HUES64 (cell line): ENCODE results near the gene SCNN1A.
A peak's percentile ranks its signal among the peaks of the same experiment; 100 is the strongest.

ENCODE experiments used
- H3K27ac ChIP-seq: 2 replicates; pipeline ENCODE4 v1.7.0; 2013; ENCODE audit warnings: low read depth, low read length, inconsistent platforms
- H3K27me3 ChIP-seq: 2 replicates; pipeline ENCODE4 v1.6.1; 2013; ENCODE audit warnings: mild to moderate bottlenecking, low read length; ENCODE audit not compliant: insufficient read depth
- H3K36me3 ChIP-seq: 2 replicates; pipeline ENCODE4 v1.6.1; 2013; ENCODE audit warnings: mild to moderate bottlenecking, low read length; ENCODE audit not compliant: insufficient read depth
- H3K4me1 ChIP-seq: 2 replicates; pipeline ENCODE4 v1.6.1; 2013; ENCODE audit warnings: mild to moderate bottlenecking, low read length, moderate library complexity; ENCODE audit not compliant: insufficient read depth
- H3K4me3 ChIP-seq: 2 replicates; pipeline ENCODE4 v1.5.1; 2013; ENCODE audit warnings: mild to moderate bottlenecking, low read length, moderate library complexity
- H3K9ac ChIP-seq: 2 replicates; pipeline ENCODE4 v1.6.1; 2013; ENCODE audit warnings: mild to moderate bottlenecking, low read depth, low read length
- H3K9me3 ChIP-seq: 2 replicates; pipeline ENCODE4 v1.6.1; 2013; ENCODE audit warnings: low read depth, low read length; ENCODE audit not compliant: insufficient read depth
- WGBS: fragments of 150-250, 120-280 bp; methylation state at CpG from one replicate; pipeline ENCODE4 v1.1.7; 2013; ENCODE audit warnings: missing lambda C conversion rate; 5-methylcytosine and 5-hydroxymethylcytosine counted together

Gene SCNN1A

GRCh38 chr12:6367065-6367968, 8.0 kb downstream of the SCNN1A start:
- no peak overlapping the region for H3K9ac ChIP-seq
- H3K27me3 ChIP-seq, result no peaks in the 10 kb centered on the region
- H3K4me3 ChIP-seq, result no peak overlapping the region
- peaks cover 27% of the 10 kb centered on the region for H3K4me1 ChIP-seq
- 0 out of 2 replicates have a peak overlapping the region, but pooled peaks have one; percentile 28 for H3K27ac ChIP-seq
- H3K36me3 ChIP-seq, result peaks cover 1% of the 10 kb centered on the region; the same call in 1 of the 2 replicates
- WGBS, result 82% methylated on average over 11 of the region's 11 CpGs
- H3K9me3 ChIP-seq, result no peaks in the 10 kb centered on the region

GRCh38 chr12:6364044-6364374, 11.4 kb downstream of the SCNN1A start:
- peaks cover 11% of the 10 kb centered on the region for H3K4me1 ChIP-seq
- no peaks in the 10 kb centered on the region for H3K27me3 ChIP-seq
- peaks cover 26% of the 10 kb centered on the region; the same call in 1 of the 2 replicates for H3K36me3 ChIP-seq
- WGBS, result 52% methylated on average over 15 of the region's 15 CpGs
- H3K9ac ChIP-seq, result peak overlapping the region; percentile 61
- peak overlapping the region; percentile 68 for H3K4me3 ChIP-seq
- no peaks in the 10 kb centered on the region for H3K9me3 ChIP-seq
- H3K27ac ChIP-seq, result peak overlapping the region; percentile 68; the same call in 1 of the 2 replicates

DNA sequence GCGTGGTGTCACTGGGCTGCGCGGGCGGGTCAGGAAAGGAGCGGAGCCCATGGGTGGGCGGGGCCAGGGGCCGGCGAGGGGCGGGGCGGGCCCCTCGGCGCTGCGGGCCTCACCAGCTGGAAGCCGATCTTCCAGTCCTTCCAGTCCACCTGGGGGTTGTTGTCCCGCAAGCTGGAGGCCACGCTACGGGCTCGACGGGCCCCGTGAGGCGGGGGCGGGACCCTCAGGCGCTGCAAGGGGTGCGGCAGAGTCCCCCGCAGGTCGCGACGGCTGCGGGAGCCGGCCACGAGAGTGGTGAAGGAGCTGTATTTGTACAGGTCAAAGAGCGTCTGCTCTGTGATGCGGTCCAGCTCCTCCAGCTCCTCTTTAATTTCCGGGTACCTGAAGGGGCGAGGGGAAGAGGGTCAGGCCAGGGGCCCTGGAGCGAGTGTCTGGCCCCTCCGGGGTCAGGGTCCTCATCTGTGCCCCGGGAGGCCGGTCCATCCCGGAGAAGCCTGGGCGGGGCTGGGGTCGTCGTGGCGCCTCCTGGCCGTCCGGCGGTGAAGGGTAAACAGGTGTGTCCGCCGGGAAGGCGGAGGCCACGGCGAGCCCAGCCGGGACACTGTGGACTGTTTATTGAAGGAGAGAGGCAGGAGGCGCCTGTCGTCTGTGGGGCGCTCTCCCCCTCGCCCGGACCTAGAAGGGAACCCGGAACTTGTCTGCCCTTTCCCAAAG, 11.9 kb downstream of the SCNN1A start:
- peaks cover 26% of the 10 kb centered on the region; the same call in 1 of the 2 replicates for H3K36me3 ChIP-seq
- WGBS, result 5% methylated on average over 59 of the region's 59 CpGs
- peaks cover 11% of the 10 kb centered on the region for H3K4me1 ChIP-seq
- H3K9ac ChIP-seq, result peak overlapping the region; percentile 61
- H3K9me3 ChIP-seq, result no peaks in the 10 kb centered on the region
- no peaks in the 10 kb centered on the region for H3K27me3 ChIP-seq
- peak overlapping the region; percentile 68; the same call in 1 of the 2 replicates for H3K27ac ChIP-seq
- peak overlapping the region; percentile 68 for H3K4me3 ChIP-seq

DNA sequence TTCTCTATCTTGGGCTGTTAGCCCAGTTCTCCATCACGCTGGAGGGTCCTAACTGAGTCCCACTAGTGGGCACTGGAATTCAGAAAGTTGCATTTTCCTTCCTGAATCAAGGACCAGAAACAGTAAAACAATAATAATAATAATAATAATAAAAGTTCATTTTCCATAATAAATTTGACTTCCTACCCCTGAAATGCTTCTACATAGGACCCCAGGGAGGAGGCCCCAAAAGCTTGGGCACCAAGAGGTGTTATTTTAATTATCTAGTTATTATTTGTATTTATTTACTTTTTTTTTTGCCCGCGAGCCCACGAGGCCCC, 12.4 kb downstream of the SCNN1A start:
- H3K27ac ChIP-seq, result no peak overlapping the region
- H3K4me1 ChIP-seq, result peaks cover 6% of the 10 kb centered on the region

GRCh38 chr12:6362403-6362802, 13.0 kb downstream of the SCNN1A start:
- Histone ChIP-seq H3K9ac (no peak overlapping the region), H3K36me3 (peaks cover 26% of the 10 kb centered on the region; the same call in 1 of the 2 replicates), H3K27me3 (no peaks in the 10 kb centered on the region), H3K9me3 (no peaks in the 10 kb centered on the region), H3K27ac (no peak overlapping the region), H3K4me3 (no peak overlapping the region), H3K4me1 (peaks cover 3% of the 10 kb centered on the region; the same call in 1 of the 2 replicates)
- WGBS, result 82% methylated on average over 3 of the region's 3 CpGs

More for the DNA sequence above, 12.4 kb downstream of the SCNN1A start:
- peaks cover 26% of the 10 kb centered on the region; the same call in 1 of the 2 replicates for H3K36me3 ChIP-seq
- no peaks in the 10 kb centered on the region for H3K9me3 ChIP-seq
- no peaks in the 10 kb centered on the region for H3K27me3 ChIP-seq
- peak overlapping the region; percentile 68; the same call in 1 of the 2 replicates for H3K4me3 ChIP-seq
- no peak overlapping the region for H3K9ac ChIP-seq
- 24% methylated on average over 4 of the region's 4 CpGs for WGBS

DNA sequence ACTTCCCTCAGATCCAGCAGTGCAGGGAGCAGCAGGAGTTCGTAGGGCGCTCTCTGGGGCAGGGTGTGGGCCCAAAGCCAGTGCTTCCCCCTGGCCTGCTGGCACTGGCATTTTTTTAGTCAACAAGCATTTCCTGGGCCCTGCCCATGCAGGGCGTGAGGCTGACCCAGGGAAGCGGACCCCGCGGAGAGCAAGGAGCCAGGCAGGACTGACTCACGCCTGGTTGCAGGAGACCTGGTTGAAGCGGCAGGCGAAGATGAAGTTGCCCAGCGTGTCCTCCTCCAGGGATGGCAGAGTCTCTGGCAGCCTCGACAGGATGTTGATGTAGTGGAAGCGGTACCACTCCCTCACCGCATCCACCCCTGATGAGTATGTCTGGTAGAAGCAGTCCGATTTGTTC, 13.5 kb downstream of the SCNN1A start:
- H3K9me3 ChIP-seq, result no peaks in the 10 kb centered on the region
- H3K27ac ChIP-seq, result no peak overlapping the region
- H3K4me3 ChIP-seq, result no peak overlapping the region
- H3K9ac ChIP-seq, result no peak overlapping the region
- no peaks in the 10 kb centered on the region for H3K27me3 ChIP-seq
- H3K4me1 ChIP-seq, result peaks cover 3% of the 10 kb centered on the region; the same call in 1 of the 2 replicates
- peaks cover 26% of the 10 kb centered on the region; the same call in 1 of the 2 replicates for H3K36me3 ChIP-seq
- 94% methylated on average over 14 of the region's 14 CpGs for WGBS

- WGBS, result 87% methylated on average over 10 of the region's 11 CpGs
- H3K27ac ChIP-seq, result no peak overlapping the region
- H3K9me3 ChIP-seq, result no peaks in the 10 kb centered on the region
- H3K9ac ChIP-seq, result no peak overlapping the region
- peaks cover 3% of the 10 kb centered on the region; the same call in 1 of the 2 replicates for H3K4me1 ChIP-seq
- H3K4me3 ChIP-seq, result no peak overlapping the region
- H3K27me3 ChIP-seq, result no peaks in the 10 kb centered on the region
- H3K36me3 ChIP-seq, result peaks cover 31% of the 10 kb centered on the region; the same call in 1 of the 2 replicates
These were observed 14.5 kb downstream of the SCNN1A start for GRCh38 chr12:6360578-6361490.

DNA sequence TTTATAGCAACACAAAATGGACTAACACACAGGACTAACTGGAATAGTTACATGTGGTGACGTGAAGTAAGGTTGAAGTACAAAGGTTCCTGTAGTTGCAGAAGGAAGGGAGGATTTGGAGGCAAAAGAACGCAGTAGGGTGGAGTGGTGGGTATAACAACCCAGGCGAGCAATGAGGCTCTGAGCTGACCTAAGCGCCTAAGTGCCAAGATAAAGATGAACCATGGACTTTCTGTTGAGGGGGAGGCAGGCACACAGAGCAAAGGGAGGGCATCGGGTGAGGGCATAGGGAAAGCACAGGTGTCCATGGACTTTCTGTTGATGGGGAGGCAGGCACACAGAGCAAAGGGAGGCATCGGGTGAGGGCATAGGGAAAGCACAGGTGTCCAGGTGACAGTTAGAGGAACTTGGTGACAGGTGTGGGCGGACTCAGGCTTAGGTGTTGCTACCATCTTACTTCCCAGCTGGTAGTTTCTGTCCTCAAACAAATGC, 15.2 kb downstream of the SCNN1A start:
- Histone ChIP-seq H3K27me3 (no peaks in the 10 kb centered on the region), H3K4me1 (peaks cover 3% of the 10 kb centered on the region; the same call in 1 of the 2 replicates), H3K36me3 (peaks cover 38% of the 10 kb centered on the region; the same call in 1 of the 2 replicates), H3K9ac (no peak overlapping the region), H3K4me3 (no peak overlapping the region), H3K27ac (no peak overlapping the region), H3K9me3 (no peaks in the 10 kb centered on the region)
- WGBS, result 90% methylated on average over 7 of the region's 7 CpGs

DNA sequence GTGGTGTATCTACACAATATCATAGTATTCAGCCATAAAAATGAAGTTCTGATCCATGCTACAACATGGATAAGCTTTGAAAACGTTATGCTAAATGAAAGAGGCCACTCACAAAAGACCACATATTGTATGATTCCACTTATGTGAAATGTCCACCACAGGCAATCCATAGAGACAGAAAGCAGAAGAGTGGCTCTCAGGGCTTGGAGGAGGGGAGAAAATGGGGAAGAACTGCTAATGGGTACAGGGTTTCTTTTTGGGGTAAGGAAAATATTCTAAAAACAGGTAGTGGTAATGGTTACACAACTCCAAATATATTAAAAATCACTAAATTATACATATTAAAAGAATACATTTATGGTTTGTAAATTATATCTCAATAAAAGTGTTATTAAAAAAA, 16.5 kb downstream of the SCNN1A start:
- Histone ChIP-seq H3K4me1 (peaks cover 3% of the 10 kb centered on the region; the same call in 1 of the 2 replicates), H3K9me3 (no peaks in the 10 kb centered on the region), H3K4me3 (no peak overlapping the region), H3K9ac (no peak overlapping the region), H3K27ac (no peak overlapping the region), H3K27me3 (no peaks in the 10 kb centered on the region), H3K36me3 (peaks cover 44% of the 10 kb centered on the region; the same call in 1 of the 2 replicates)
- WGBS, result 100% methylated on average over 1 of the region's 1 CpG

- Histone ChIP-seq H3K9ac (no peak overlapping the region), H3K4me3 (no peak overlapping the region), H3K27ac (no peak overlapping the region), H3K36me3 (peaks cover 46% of the 10 kb centered on the region; the same call in 1 of the 2 replicates), H3K27me3 (no peaks in the 10 kb centered on the region), H3K9me3 (no peaks in the 10 kb centered on the region), H3K4me1 (no peaks in the 10 kb centered on the region)
- WGBS, result 93% methylated on average over 5 of the region's 5 CpGs
These were observed 19.0 kb downstream of the SCNN1A start for GRCh38 chr12:6356374-6356820.
